HG02870 (cell line): ENCODE results near the gene PTPRN2.

ENCODE experiments used
- ATAC-seq: cut with Tn5 transposase; IDR thresholded peaks from one replicate; pipeline ENCODE4 v1.9.1; 2021; ENCODE audit warnings: mild to moderate bottlenecking, moderate library complexity; ENCODE audit not compliant: unreplicated experiment

The PTPRN2 gene

DNA sequence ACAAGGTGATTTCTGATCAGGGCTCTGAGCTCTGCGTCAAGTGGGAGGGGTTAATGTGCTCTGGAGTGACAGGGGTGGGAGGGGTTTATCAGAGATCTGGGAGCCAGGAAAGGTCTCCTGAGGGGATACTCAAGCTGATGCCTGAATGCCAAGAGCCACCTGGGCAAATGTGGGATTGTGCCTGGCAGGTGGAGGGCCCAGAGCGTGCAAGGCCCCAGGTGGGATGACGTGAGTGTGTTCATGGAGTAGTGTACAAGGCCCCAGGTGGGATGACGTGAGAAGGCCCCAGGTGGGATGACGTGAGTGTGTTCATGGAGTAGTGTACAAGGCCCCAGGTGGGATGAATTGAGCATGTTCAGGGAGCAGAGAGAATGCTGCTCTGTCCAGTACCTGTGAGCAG, 610.3 kb downstream of the PTPRN2 start:
- no peak for ATAC-seq

DNA sequence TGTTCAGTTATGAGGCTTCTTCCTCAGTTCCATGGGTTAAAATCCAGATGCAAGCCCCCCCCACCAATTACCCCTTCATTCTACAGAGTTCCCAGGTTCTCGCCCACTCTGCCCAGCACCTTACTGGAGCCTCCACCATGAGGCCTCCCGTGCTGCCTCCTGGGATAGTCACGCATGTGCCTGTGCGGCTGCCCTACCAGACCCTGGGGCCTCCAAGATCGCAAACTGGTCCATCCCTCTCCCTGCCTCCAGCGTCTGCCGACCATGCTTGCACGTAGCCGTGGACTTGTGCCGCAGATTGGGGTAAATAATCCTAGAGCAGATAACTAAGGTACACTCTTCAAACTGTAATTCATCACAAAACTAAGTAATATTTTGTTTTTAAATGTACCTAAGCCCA, 611.2 kb downstream of the PTPRN2 start:
- no peak for ATAC-seq

DNA sequence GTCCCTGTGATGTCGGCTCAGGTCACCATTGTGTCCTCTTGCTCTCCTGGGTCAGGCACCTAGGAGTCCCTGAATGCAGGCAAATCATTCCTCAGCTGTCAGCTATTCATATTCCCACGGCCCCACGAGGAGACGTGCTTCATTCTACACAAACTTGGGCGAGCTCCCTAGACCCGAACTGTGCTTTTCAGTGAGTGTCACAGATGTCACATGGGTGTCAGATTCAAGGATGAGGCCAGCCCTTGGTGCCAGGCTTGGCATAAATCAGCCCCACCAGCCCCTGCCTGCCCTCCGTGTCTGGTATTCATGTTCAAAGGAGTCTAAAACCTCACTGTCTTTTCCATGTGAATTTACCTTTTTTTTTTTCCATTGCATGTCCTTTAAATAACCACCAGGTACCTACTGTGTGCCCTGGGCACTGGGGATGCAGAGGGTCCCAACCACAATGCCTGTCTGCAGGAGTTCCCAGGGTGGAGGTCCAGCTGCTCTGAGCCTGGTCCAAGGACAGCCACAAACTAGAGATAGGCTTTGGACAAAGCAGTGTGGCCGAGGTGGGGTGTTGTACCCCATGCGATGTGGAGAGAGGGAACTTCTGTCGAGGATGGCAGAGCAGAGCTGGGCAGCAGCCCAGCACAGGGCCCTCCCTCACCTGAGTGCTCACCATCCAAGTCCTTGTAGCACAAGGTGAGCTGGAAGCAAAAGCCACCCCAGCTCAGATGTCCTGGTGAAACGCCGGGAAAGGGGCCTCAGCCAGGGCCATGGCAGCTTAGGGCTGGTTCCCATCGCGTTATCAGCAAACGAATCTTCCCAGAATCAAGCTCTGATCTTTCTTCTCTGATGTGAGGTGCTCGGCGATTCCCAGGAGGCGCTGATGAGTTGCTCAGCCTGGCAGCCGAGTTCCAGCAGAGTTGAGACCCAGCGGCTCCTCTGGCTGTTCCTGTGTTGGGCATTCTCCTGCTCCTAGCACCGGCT, 611.9 kb downstream of the PTPRN2 start:
- ATAC-seq, result no peak

DNA sequence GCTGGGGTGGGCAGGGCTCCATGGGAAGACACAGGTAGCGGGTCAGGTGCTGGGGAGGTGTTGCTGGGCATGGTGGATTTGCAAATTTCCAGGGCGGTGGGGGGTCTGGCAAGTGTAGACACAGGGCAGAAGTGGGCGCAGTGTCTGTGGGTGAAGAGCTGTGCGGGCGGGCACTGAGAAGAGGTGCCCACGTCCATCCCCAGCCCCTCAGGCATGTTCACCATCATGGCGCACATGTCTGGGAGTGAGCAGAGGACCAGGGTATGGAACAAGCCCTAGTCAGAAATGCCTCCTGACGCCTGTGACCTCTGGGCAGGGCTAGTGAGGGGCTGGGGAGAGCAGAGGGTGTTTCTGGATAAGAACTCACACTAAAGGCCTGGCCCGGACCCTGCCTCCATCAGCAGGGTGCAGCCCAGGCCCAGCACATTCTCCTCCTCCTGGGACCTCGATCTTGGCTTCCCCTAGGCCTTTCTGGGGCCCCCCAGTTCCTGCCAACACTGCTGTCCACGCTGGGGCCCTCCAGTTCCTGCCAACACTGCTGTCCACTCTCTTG, 612.9 kb downstream of the PTPRN2 start:
- ATAC-seq, result no peak

DNA sequence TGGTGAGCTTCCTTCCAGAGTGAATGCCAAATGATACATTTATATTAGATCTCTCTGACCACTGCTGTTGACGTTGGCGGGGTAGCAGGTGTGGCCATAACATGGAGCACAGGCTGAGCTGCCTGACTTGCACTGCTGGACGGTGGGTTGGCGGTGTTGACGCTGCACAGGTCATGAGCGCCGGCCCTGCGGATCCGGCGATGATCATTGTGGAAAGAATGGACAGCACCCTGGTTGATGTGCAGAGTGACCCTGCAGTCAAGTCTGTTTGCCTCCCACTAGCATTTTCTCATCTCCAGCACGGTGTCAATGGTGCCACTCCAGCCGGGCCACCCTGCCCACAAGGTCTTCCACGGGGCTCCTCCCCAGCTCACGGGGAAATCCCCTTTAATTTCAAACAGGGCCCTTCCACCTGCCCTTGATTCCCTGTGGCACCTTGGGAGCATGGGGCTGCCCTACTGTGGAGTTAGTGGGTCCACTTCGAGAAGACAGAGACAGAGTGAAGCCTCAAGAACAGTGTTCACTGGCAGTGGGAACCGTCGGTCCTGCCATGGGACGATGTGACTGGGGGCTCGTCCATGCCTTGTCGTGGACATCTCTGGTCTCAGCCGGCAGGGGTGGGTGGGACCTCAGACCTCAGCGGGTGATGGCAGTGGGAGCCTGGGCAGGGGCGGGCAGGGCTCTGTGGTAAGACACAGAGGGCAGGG, 613.5 kb downstream of the PTPRN2 start:
- ATAC-seq, result no peak

DNA sequence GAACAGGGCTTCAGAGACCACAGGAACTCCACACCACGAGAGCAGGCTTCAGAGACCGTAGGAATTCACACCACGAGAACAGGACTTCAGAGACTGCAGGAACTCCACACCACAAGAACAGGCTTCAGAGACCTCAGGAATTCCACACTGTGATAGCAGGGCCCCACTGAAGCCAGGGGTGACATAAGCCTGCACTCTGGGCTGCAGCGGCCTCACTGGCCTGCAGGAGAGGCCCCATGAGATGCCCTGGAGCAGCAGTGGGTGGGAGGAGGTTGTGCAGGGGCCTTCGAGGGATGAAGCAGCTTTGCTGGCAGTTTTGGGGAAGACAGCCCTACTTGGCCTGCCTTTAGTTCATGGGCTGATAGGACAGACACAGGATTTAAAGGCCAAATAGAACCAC, 614.7 kb downstream of the PTPRN2 start:
- ATAC-seq, result no peak

DNA sequence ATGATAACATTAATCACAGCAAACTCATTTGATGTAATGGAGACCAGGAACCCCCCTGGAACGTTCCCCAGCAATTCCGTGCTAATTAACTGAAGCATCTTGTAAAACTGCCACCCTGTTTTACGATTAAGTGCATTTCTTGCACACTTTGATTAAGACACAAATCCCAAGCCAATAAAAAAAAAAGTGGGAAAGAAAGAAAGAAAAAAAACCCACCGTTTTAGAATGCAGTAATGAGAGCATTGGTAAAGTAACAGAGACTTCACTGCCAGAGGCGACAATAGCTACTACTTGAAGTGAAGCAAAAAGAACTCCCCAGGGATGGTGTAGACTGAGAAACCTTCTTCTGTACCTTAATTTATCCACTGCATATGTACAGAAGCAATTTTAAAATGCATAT, 616.1 kb downstream of the PTPRN2 start:
- no peak for ATAC-seq

DNA sequence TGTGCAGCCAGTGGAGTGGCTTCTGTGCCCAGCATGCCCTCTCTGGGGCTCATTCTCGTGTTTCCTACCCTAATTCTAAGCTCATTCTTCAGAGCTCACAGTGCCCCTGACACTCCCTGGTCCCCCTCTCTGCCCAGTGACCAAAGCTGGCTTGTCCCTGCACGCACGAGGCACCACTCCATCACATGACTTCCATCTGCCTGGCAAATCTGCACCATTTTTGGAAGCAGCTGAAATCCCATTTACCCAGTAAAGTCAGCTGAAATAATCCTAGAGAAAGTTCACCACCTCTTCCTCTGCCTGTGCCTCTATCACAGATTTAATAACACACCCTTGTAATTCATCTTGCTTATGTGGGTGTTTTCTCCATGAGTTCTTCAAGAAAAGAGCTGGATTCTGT, 616.9 kb downstream of the PTPRN2 start:
- no peak for ATAC-seq

DNA sequence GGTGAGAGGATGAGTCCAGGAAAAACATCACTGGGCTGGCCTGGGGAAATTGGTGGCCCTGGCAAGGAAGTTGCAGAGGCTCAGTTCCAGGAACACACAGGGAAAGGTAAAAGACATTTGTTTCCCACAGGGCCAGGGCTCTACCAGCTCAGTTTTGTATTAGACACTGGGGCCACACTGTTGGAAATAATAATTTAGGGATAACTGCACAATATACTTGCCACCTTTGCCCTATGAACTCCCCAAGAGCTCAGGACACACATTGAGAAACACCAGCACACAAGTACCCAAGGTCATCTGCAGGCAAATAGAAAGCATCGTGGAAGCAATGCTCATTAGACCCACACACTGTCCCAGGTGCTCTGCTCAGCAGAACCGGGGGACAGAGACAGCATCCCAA, 617.6 kb downstream of the PTPRN2 start:
- ATAC-seq, result no peak

DNA sequence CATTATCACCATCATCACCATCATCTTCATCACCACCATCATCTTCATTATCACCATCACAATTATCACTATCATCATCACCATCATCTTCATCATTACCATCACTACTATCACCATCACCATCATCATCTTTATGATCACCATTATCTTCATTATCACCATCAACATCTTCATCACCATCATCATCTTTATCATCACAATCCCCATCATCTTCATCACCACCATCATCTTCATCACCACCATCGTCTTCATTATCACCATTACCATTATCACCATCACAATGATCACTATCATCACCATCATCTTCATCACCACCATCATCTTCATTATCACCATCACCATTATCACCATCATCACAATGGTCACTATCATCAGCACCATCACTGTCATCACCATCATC, 621.1 kb downstream of the PTPRN2 start:
- ATAC-seq, result no peak

DNA sequence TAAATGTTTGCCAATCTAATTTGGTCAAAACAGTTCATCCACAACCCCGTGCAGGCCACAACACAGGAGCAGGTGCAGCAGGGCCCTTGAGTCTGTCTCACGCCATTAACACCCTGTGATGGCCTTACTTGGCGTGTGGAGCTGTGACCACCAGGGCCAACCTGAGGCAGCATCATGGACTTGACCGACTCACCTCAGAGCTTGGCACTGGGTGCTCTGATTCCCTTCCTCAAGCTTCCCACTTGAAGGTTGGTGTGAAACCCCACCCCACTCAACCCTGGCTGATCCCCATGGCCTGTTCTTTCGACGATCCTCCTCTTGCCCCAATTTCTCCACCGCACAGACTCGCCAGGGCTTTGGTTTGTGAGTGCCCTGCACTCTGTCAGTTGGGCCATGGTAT, 623.1 kb downstream of the PTPRN2 start:
- no peak for ATAC-seq

DNA sequence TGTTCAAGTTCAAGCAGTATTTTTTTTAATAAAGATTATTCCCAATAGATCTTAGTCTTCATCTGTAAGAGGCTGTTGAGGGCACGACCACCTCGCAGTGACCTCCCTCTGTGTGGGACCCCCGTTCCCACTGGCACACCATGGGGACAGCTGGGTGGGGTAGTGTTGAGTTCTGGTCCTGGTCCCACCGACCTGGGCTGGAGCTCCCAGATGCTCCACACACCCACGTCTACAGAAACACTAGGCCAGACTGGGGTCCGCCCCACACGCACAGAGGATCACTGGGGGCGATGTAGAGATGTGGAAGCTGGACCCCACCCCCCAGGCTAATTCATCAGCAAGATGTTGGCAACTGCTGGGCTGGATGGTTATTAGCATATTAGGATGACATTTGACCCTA, 623.6 kb downstream of the PTPRN2 start:
- no peak for ATAC-seq

DNA sequence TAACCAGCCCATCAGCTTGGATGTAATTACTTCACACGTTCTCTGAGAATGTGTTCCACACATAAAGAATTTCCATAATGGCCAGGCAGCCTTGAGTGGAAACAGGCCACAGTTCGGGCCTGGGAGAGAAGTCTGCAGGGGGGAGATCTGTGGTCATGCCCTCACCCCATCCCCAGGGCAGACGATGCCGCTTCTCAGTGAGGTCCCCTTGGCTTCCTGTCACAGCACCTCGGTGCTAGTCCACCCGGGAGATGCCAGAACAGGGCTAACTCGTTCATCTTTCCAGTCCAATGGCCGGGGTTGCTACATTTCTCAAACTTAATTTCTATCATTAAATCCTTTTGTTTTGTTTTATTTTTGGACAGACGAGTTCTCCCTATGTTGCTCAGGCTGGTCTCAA, 624.1 kb downstream of the PTPRN2 start:
- ATAC-seq, result no peak

DNA sequence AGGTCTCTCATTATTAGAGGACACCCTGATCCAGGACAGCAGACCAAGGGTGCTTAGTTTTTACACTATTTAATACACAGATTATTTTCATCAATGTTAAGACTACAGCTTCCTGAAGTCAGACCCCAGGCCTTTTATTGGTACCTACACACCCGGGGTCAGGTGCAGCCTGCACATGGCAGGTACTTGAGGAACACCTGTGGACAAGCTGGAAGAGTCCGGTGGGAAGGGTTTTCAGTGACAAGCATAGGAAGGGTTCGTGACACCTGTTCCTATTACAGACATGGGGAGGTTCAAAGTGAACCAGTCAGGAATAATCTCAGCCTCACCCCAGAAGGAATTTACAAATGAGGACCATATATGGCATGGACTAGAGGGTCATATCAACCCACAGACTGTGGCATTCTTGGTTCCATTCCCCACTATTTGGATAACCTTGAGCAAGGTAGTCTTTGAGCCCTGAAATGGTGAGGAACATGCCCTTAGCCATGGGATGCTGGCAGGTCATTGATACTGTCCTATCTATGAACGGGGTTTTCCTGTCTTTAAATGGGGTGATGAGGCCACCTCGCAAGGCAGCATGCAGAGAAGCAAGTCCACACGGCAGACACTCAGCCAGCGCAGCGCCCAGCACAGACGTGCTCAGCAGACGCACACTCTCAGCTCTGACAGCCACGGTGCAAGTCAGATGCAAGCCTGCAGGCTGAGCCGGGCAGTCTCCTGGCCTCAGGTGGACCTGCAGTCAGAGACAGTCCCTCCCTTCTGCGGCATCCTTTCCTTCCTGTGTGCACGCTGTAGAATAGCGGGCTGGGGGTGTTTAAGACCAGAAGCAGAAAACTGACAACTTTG, 624.9 kb downstream of the PTPRN2 start:
- ATAC-seq, result no peak

DNA sequence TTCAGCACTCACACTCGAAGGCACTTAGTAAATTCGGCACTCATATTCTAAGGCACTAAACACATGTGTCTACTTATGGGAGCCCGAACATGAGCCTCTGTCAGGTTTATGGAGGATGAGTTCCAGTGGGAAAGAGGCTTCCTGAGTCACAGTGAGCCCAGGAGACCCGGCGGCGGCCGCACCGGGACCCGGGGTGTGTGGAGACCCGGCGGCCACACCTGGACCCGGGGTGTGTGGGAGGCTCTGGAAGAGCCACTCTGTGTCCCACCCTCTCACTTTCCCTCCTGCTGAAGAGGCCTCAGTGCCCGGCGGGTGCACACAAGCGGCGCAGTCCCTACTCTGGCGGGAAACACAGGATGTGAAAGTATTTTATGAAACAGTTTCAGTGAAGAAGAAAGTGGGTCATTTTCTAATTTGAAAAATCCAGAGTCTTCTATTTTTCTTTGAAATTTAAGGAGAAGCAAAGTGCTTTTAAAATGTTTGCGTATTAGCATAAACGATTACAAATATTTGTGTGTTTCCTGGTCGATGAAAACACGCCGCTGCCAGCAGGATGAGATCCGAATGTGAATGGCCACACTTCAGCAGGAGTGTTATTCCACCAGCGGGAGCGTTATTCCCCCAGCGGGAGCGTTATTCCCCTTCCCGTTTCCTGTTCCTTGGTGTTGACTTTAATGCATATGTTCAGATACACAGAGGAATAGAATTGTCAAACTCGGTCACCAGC, 625.7 kb downstream of the PTPRN2 start:
- no peak for ATAC-seq

DNA sequence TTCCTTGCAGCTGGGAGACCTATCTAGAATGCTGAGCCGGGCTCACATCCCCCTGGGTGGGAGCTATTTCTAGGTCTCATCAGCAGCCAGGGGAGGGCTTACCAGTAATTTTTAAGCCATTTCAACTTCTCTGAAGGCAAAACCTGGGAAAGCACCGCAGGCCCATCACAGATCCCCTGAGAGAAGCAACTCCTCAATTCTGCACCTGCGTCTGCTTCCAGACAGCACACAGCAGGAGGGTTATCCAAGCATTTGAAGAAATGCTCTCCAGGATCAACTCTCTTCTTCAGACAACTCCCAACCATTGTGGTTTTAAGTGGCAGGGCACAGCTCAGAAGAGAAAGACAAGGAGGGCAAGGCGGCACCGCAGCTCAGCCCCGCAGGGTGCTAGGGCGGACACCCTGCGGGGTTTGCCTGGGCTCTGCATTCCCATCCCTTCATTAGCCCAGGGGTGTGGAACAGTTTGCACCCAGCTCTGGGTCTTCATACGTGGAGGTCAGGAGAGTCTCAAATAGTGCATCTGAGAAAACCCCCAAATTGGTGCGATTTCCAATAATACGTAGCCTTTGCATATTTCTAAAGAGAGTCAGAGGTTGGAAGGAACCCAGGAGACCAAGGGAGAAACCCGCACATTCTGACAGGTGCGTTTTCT, 632.1 kb downstream of the PTPRN2 start:
- ATAC-seq, result no peak

DNA sequence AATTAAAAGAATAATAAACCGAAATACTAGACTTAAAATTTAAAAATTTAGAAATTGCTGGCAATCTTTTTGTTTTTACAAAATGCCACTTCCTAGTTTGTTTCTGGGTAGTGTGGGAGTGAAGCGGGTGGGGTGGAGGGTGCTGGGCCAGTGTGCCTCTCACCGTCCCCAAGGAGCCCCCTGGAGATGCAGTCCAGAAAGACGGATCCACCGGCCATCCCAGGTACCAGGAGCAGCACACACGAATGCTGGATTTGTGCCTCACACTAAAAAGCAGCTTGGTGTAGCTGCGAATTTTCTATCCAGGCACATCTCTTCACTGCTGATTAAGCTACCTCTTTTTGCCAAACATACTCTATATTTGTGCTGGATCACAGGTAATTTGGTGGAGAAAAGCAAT, 632.7 kb downstream of the PTPRN2 start:
- no peak for ATAC-seq

DNA sequence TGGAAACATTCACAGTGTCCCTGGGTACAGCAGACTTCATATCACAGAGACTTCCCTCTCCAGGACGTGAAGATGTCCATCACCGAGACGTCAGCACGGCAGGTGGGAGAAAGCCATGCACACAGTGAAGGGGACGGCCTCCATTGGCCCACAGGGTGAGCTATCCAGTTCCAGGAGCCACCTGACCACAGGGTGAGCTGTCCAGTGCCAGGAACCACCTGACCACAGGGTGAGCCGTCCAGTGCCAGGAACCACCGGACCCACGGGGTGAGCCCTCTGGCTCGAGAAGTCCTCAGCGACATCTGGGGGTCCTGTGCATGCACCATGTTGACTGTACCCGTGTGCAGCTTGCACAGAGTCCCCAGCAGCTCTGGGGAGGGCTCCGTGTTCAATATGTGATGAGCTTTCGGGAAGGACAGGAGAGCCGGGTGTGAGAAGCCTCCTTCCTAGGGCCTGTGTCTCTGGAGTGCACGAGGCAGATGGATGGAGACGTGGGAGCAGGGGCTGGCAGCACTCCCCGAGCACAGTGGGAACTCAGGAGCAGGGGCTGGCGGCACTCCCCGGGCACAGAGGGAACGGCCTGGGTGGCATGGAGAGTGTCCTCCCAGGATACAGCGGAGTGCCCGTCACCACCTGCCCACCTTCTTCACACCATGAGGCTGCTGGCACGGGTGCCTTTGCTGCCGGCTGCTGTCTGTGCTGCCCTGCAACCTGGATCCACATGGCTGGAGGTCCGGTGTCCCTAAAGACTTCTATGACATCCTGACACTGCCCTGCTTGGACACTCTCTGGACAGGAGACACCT, 634.6 kb downstream of the PTPRN2 start:
- no peak for ATAC-seq

DNA sequence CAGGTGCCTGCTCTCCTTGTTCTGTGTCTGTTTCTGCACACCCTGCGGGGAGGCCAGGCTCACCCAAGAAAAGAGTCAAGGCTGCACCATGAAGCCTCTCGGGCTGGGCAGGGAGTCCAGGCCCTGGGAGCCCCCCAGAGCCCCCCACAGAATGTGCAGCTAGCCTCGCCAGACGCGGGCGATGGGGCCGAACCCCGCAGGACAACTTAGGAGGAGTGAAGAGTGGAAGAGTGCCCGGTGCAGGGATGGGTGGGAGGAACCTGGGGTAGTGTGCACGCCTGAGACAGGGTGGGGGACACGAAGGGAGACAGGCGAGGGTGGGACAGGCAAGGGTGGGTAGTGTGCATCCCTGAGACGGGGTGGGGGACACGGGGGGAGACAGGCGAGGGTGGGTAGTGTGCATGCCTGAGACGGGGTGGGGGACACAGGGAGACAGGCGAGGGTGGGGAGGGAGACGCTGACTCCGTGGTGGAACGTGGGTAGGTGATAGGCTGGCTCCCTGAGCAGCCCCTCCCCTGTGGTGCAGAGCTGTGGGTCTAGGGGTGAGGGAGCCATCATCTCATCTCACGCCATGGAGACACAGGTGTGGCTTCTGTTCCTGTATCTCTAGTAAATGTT, 635.5 kb downstream of the PTPRN2 start:
- ATAC-seq, result no peak
